K562 (cell line): Measurements from ENCODE around the gene LRFN3. TPM values are rescaled to one million over a fixed set of nuclear protein-coding genes. Genes with fewer than 3 reads are reported as not detected.

Experiments used
- ARNT ChIP-seq, 2 experiments: fragments of 450-650 bp; IDR thresholded peaks; 2 replicates each; pipeline ENCODE4 v1.6.1; 2016; ENCODE audit warnings: mild to moderate bottlenecking in 1 of 2
- CCNT2 ChIP-seq: IDR thresholded peaks from 2 replicates; pipeline ENCODE4 v1.6.1; 2011; ENCODE audit warnings: borderline replicate concordance, low read depth, mild to moderate bottlenecking, moderate library complexity, mixed read lengths, low read length; ENCODE audit not compliant: insufficient read length; ENCODE audit errors: extremely low read depth
- ESRRA ChIP-seq: fragments of 450-650 bp; IDR thresholded peaks from 2 replicates; pipeline ENCODE4 v1.6.1; 2014; ENCODE audit warnings: low read depth, mild to moderate bottlenecking, moderate library complexity, borderline replicate concordance
- FOXP1 ChIP-seq: sonication (generic); formaldehyde crosslinking; IDR thresholded peaks from 2 replicates; pipeline ENCODE4 v1.8.0; 2022; ENCODE audit warnings: mild to moderate bottlenecking, missing genetic modification reagents
- HNRNPUL1 ChIP-seq: fragments of 200-400 bp; formaldehyde crosslinking; IDR thresholded peaks from 2 replicates; pipeline ENCODE4 v1.6.1; 2017; ENCODE audit warnings: low read length
- NFIC ChIP-seq: fragments of 450-650 bp; IDR thresholded peaks from 2 replicates; pipeline ENCODE4 v1.6.1; 2017; ENCODE audit warnings: mild to moderate bottlenecking, inconsistent platforms
- PTBP1 ChIP-seq: fragments of 200-400 bp; formaldehyde crosslinking; IDR thresholded peaks from 2 replicates; pipeline ENCODE4 v1.6.1; 2017; ENCODE audit warnings: low read depth, low read length
- SLC30A9 ChIP-seq: fragments of 250-450 bp; sonication (Bioruptor Pico); IDR thresholded peaks from 2 replicates; pipeline ENCODE4 v1.8.0; 2022; ENCODE audit warnings: mild to moderate bottlenecking, moderate library complexity
- SMC3 ChIP-seq: conservative IDR thresholded peaks from 2 replicates; pipeline ENCODE4 v1.6.1; 2011; ENCODE audit warnings: low read depth, low read length, improper control_type of control experiment; ENCODE audit not compliant: insufficient read depth
- ZFPM2 ChIP-seq: fragments of 250-450 bp; sonication (Bioruptor Pico); IDR thresholded peaks from 2 replicates; pipeline ENCODE4 v1.5.1; 2022; ENCODE audit warnings: mild to moderate bottlenecking
- polyA plus RNA-seq, 8 experiments: library from polyadenylated mRNA; depleted of rRNA in 4 of 8; stranded (reverse) in 5 of 8; unstranded in 3 of 8; fragments of >200 nt; fragmentation: Nextera tagmentation in 2 of 8; fragmentation: Illumina TruSeq in 1 of 8; extraction: Ambion mirVana in 2 of 8; extraction: Trizol in 1 of 8; gene quantifications; 2 replicates each; pipeline versions ENCODE4 v1.2.1 to v1.2.3, GENCODE V29; 2011 to 2014; ENCODE audit warnings: inconsistent platforms in 1 of 8, missing spikeins in 1 of 8
- total RNA-seq, 7 experiments: library from RNA; depleted of rRNA in 6 of 7; stranded (reverse); fragments of >200 nt in 6 of 7; fragmentation: Illumina TruSeq in 2 of 7; extraction: Trizol in 2 of 7; gene quantifications; 2 replicates each; pipeline versions ENCODE4 v1.2.1 to v1.2.3, GENCODE V29; 2011 to 2021; ENCODE audit warnings: low replicate concordance in 1 of 7
- TF ChIP-seq, protein P1 (sequence below), 2 experiments: fragments of 450-650 bp in 1 of 2; sonication (generic) in 1 of 2; formaldehyde crosslinking in 1 of 2; IDR thresholded peaks; 2 replicates each; pipeline versions ENCODE4 v1.7.1 to v1.9.0; 2016 to 2022; ENCODE audit warnings: inconsistent platforms in 1 of 2, mild to moderate bottlenecking in 1 of 2, missing genetic modification reagents in 1 of 2
- TF ChIP-seq, protein P2 (sequence below): fragments of 250-450 bp; sonication (Bioruptor Pico); IDR thresholded peaks from 2 replicates; pipeline ENCODE4 v1.9.0; 2021; ENCODE audit warnings: mild to moderate bottlenecking, inconsistent platforms
- TF ChIP-seq, protein P3 (sequence below): sonication (generic); formaldehyde crosslinking; IDR thresholded peaks from 2 replicates; pipeline ENCODE4 v1.8.0; 2022; ENCODE audit warnings: missing genetic modification reagents, mild to moderate bottlenecking, moderate library complexity, borderline replicate concordance

The LRFN3 gene
- total and polyA plus RNA-seq, 9 of the 15 experiments (the other 6 are each of a cell fraction or from before 2014, with no cell fraction given) = 0.03 to 0.12 (median 0.11) TPM; not detected in 6

DNA sequence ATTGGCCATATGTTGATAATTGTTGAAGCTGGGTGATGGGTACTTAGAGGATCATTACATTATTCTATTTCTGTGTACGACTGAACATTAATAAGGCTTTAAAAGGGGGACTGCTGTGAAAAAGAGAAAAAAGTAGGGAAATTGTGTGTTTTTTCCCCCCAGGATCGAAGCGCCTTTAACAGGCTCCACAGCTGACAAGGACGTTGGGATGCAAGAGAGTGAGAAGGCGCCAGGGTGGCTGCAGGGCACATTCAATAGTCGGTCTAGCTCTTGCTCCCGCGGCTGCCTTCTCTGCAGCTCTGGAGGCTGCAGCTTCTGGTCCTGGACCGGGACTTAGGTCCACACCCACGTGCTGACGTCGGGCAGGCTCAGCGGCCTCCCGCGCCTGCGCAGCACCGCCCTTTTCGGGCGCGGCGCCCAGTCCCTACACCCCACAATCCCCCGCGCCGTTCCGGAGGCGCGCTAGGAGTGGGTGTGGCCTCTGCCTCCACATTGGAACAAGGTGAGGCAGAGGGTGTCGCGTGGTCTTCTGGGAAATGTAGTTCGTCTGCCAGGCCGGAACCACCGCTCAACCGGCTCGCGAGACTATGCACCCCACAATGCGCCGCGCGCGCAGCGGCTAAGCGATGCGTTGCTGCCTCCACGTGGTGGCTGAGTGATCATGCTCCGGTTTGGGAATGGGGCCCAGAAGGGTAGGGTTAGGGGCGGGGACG is 4.9 kb upstream of the LRFN3 start (continued):
- TF ChIP-seq, protein P1, sequence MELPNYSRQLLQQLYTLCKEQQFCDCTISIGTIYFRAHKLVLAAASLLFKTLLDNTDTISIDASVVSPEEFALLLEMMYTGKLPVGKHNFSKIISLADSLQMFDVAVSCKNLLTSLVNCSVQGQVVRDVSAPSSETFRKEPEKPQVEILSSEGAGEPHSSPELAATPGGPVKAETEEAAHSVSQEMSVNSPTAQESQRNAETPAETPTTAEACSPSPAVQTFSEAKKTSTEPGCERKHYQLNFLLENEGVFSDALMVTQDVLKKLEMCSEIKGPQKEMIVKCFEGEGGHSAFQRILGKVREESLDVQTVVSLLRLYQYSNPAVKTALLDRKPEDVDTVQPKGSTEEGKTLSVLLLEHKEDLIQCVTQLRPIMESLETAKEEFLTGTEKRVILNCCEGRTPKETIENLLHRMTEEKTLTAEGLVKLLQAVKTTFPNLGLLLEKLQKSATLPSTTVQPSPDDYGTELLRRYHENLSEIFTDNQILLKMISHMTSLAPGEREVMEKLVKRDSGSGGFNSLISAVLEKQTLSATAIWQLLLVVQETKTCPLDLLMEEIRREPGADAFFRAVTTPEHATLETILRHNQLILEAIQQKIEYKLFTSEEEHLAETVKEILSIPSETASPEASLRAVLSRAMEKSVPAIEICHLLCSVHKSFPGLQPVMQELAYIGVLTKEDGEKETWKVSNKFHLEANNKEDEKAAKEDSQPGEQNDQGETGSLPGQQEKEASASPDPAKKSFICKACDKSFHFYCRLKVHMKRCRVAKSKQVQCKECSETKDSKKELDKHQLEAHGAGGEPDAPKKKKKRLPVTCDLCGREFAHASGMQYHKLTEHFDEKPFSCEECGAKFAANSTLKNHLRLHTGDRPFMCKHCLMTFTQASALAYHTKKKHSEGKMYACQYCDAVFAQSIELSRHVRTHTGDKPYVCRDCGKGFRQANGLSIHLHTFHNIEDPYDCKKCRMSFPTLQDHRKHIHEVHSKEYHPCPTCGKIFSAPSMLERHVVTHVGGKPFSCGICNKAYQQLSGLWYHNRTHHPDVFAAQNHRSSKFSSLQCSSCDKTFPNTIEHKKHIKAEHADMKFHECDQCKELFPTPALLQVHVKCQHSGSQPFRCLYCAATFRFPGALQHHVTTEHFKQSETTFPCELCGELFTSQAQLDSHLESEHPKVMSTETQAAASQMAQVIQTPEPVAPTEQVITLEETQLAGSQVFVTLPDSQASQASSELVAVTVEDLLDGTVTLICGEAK (IDR thresholded peaks at IDR 0.05) = peak; percentile 59; the same call in 1 of the 2 replicates
- TF ChIP-seq, protein P1 (CRISPR knock-in tag; IDR thresholded peaks at IDR 0.05) = no peak
- TF ChIP-seq, protein P2, sequence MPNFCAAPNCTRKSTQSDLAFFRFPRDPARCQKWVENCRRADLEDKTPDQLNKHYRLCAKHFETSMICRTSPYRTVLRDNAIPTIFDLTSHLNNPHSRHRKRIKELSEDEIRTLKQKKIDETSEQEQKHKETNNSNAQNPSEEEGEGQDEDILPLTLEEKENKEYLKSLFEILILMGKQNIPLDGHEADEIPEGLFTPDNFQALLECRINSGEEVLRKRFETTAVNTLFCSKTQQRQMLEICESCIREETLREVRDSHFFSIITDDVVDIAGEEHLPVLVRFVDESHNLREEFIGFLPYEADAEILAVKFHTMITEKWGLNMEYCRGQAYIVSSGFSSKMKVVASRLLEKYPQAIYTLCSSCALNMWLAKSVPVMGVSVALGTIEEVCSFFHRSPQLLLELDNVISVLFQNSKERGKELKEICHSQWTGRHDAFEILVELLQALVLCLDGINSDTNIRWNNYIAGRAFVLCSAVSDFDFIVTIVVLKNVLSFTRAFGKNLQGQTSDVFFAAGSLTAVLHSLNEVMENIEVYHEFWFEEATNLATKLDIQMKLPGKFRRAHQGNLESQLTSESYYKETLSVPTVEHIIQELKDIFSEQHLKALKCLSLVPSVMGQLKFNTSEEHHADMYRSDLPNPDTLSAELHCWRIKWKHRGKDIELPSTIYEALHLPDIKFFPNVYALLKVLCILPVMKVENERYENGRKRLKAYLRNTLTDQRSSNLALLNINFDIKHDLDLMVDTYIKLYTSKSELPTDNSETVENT (CRISPR knock-in tag) = 0 out of 2 replicates have a peak, but pooled peaks have one; percentile 4
- TF ChIP-seq SLC30A9 (no peak), CCNT2 (peak; percentile 52), ARNT (IDR thresholded peaks at IDR 0.05) (peak in 1 of 2 experiments; percentile 85; a peak in 2 of 4 replicates), NFIC (peak; percentile 91), ESRRA (peak; percentile 93), SMC3 (peak; percentile 100), HNRNPUL1 (no peak), FOXP1 (CRISPR knock-in tag) (no peak), PTBP1 (no peak), ZFPM2 (no peak)
- TF ChIP-seq, protein P3, sequence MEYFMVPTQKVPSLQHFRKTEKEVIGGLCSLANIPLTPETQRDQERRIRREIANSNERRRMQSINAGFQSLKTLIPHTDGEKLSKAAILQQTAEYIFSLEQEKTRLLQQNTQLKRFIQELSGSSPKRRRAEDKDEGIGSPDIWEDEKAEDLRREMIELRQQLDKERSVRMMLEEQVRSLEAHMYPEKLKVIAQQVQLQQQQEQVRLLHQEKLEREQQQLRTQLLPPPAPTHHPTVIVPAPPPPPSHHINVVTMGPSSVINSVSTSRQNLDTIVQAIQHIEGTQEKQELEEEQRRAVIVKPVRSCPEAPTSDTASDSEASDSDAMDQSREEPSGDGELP (CRISPR knock-in tag) = peak; percentile 91; the same call in 1 of the 2 replicates
